Measurements from ENCODE around the gene BST2.

The BST2 gene

DNA sequence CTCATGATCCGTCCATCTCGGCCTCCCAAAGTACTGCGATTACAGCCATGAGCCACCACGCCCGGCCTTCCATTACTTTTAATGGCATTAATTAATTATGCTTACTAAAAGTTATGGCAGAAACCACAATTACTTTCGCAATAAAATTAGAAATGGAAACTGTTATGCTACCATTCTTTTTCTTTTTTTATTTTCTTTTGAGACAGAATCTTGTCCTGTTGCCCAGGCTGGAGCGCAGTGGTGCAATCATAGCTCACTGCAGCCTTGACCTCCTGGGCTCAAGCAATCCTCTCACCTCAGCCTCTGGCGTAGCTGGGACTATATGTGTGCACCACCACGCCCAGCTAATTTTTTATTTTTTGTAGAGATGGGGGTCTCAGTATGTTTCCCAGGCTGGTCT is 4.6 kb upstream of the BST2 start:
- Histone ChIP-seq H3K9me3 (ENCODE audit: control insufficient read depth, insufficient read depth, low read depth, low read length) (no peaks in the 10 kb centered on the region), H3K36me3 (ENCODE audit: control insufficient read depth in 2 of 2, insufficient read depth in 1 of 2, low read length in 2 of 2) (no peaks in the 10 kb centered on the region), H3K27ac (ENCODE audit: extremely low read depth, low read depth, low read length) (no peak overlapping the region), H3K4me1 (ENCODE audit: control insufficient read depth, insufficient read depth, low read length) (no peaks in the 10 kb centered on the region), H3K4me3 (ENCODE audit: low read depth, low read length) (no peak overlapping the region)
- CTCF ChIA-PET: interaction anchor here (0.6 kb wide), 1 partner anchor 443 kb away, joined by 4 read pairs; no protein-coding TSS in a partner anchor
- POLR2A ChIA-PET: interaction anchor here (1.7 kb wide), 1 partner anchor 10 kb away, joined by 9 read pairs; the partner anchor contains the start of gene MVB12A
- no peak for TF ChIP-seq ZSCAN23 (tag by site-specific recombination; IDR thresholded peaks at IDR 0.05)
- no peak for TF ChIP-seq REST (tag by site-specific recombination; IDR thresholded peaks at IDR 0.05)
- TF ChIP-seq ZNF416 (tag by site-specific recombination; IDR thresholded peaks at IDR 0.05): no peak
- TF ChIP-seq ZNF830 (tag by site-specific recombination; IDR thresholded peaks at IDR 0.05; ENCODE audit: low read depth): no peak

- Histone ChIP-seq H3K4me1 (ENCODE audit: control insufficient read depth, insufficient read depth, low read length) (no peaks in the 10 kb centered on the region), H3K9me3 (ENCODE audit: control insufficient read depth, insufficient read depth, low read depth, low read length) (no peaks in the 10 kb centered on the region), H3K27ac (ENCODE audit: extremely low read depth, low read depth, low read length) (no peak overlapping the region), H3K4me3 (ENCODE audit: low read depth, low read length) (no peak overlapping the region), H3K36me3 (ENCODE audit: control insufficient read depth in 2 of 2, insufficient read depth in 1 of 2, low read length in 2 of 2) (no peaks in the 10 kb centered on the region)
- ChIA-PET POLR2A (interaction anchor here (2.1 kb wide), 1 partner anchor 13 kb away, joined by 9 read pairs; the partner anchor contains the start of gene MVB12A), CTCF (interaction anchor here (0.6 to 1.5 kb wide), 2 partner anchors 35 to 309 kb away, joined by 5 to 6 read pairs; no protein-coding TSS in a partner anchor)
- peak; percentile 61; the same call in 1 of the 2 replicates for TF ChIP-seq ZNF660 (tag by site-specific recombination; IDR thresholded peaks at IDR 0.05)
- TF ChIP-seq EGR2 (tag by site-specific recombination; IDR thresholded peaks at IDR 0.05; ENCODE audit: low read depth): no peak
- no peak for TF ChIP-seq ZNF677 (tag by site-specific recombination; IDR thresholded peaks at IDR 0.05)
- no peak for TF ChIP-seq ZNF791 (tag by site-specific recombination; IDR thresholded peaks at IDR 0.05)
- TF ChIP-seq, protein P1, sequence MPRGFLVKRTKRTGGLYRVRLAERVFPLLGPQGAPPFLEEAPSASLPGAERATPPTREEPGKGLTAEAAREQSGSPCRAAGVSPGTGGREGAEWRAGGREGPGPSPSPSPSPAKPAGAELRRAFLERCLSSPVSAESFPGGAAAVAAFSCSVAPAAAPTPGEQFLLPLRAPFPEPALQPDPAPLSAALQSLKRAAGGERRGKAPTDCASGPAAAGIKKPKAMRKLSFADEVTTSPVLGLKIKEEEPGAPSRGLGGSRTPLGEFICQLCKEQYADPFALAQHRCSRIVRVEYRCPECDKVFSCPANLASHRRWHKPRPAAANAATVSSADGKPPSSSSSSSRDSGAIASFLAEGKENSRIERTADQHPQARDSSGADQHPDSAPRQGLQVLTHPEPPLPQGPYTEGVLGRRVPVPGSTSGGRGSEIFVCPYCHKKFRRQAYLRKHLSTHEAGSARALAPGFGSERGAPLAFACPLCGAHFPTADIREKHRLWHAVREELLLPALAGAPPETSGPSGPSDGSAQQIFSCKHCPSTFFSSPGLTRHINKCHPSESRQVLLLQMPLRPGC (tag by site-specific recombination; IDR thresholded peaks at IDR 0.05): no peak
- TF ChIP-seq ZNF366 (tag by site-specific recombination; conservative IDR thresholded peaks at IDR 0.05): no peak
- no peak for TF ChIP-seq ZNF626 (tag by site-specific recombination; IDR thresholded peaks at IDR 0.05)
- no peak for TF ChIP-seq ZNF664 (tag by site-specific recombination; IDR thresholded peaks at IDR 0.05)
These were observed 1.4 kb upstream of the BST2 start for GRCh38 chr19:17406887-17407196.

- Histone ChIP-seq H3K27ac (ENCODE audit: extremely low read depth, low read depth, low read length) (no peak overlapping the region), H3K4me3 (ENCODE audit: low read depth, low read length) (no peak overlapping the region), H3K36me3 (ENCODE audit: control insufficient read depth in 2 of 2, insufficient read depth in 1 of 2, low read length in 2 of 2) (no peaks in the 10 kb centered on the region), H3K9me3 (ENCODE audit: control insufficient read depth, insufficient read depth, low read depth, low read length) (no peaks in the 10 kb centered on the region), H3K4me1 (ENCODE audit: control insufficient read depth, insufficient read depth, low read length) (no peaks in the 10 kb centered on the region)
- CTCF ChIA-PET: interaction anchor here (0.6 to 1.7 kb wide), 4 partner anchors 16 to 310 kb away, joined by 3 to 8 read pairs (median 6); no protein-coding TSS in a partner anchor
- POLR2A ChIA-PET: interaction anchor here (2.1 kb wide), 1 partner anchor 13 kb away, joined by 9 read pairs; the partner anchor contains the start of gene MVB12A
- TF ChIP-seq ZNF561 (tag by site-specific recombination; IDR thresholded peaks at IDR 0.05; ENCODE audit: borderline replicate concordance) (no peak), ZNF530 (tag by site-specific recombination; IDR thresholded peaks at IDR 0.05; ENCODE audit: low read depth) (no peak), MYNN (tag by site-specific recombination; IDR thresholded peaks at IDR 0.05; ENCODE audit: borderline replicate concordance) (no peak), HIC1 (tag by site-specific recombination; IDR thresholded peaks at IDR 0.05) (no peak), ZBTB7A (tag by site-specific recombination; IDR thresholded peaks at IDR 0.05; ENCODE audit: low read depth) (no peak), ZNF16 (tag by site-specific recombination; IDR thresholded peaks at IDR 0.05; ENCODE audit: low read depth) (peak; percentile 61; the same call in 1 of the 2 replicates), KLF7 (tag by site-specific recombination; IDR thresholded peaks at IDR 0.05; ENCODE audit: borderline replicate concordance) (no peak), ZNF221 (tag by site-specific recombination; IDR thresholded peaks at IDR 0.05; ENCODE audit: borderline replicate concordance) (no peak), ZNF175 (tag by site-specific recombination; IDR thresholded peaks at IDR 0.05) (no peak), KLF8 (tag by site-specific recombination; IDR thresholded peaks at IDR 0.05) (no peak)
These were observed 836 bp upstream of the BST2 start for GRCh38 chr19:17406046-17406886.

Data from HEK293 (cell line).